A673 (cell line): Measurements from ENCODE around the gene PHF20. TPM values are rescaled to one million over a fixed set of nuclear protein-coding genes. Genes with fewer than 3 reads are reported as not detected.

Experiments used
- BruUV-seq: library from RNA; stranded (reverse); fragments of 400-500 nt; replicated peaks from 2 replicates; lab custom pipeline; 2021; lab: Mats Ljungman, UMichigan
- CTCF ChIA-PET: fragments of 300-600 bp; sonication (Branson Sonifier 250); formaldehyde crosslinking; loops from one replicate; lab custom pipeline; 2022; ENCODE audit warnings: antibody characterized with exemption; lab: Charles Lee
- POLR2A ChIA-PET: fragments of 300-600 bp; sonication (Branson Sonifier 250); formaldehyde crosslinking; loops from one replicate; lab custom pipeline; 2022; ENCODE audit warnings: antibody characterized with exemption; ENCODE audit not compliant: low non-redundant PET; lab: Charles Lee
- DNase-seq: peaks from one replicate; pipeline ENCODE4 v3.0.0-alpha.2; 2015; ENCODE audit warnings: low spot score
- H3K27ac ChIP-seq: fragments of 200-600 bp; sonication (generic); 2 replicates; pipeline ENCODE4 v1.5.1; 2016; ENCODE audit warnings: mixed run types, low read depth, mild to moderate bottlenecking, mixed read lengths, antibody characterized with exemption, low read length; ENCODE audit not compliant: poor library complexity, severe bottlenecking
- H3K27me3 ChIP-seq: fragments of 200-600 bp; sonication (generic); replicated peaks from 2 replicates; pipeline ENCODE4 v1.6.1; 2017; ENCODE audit warnings: mixed run types, low read depth, mild to moderate bottlenecking, mixed read lengths, antibody characterized with exemption, low read length; ENCODE audit not compliant: insufficient read depth, poor library complexity
- H3K36me3 ChIP-seq: fragments of 200-600 bp; sonication (generic); 2 replicates; pipeline ENCODE4 v1.6.1; 2016; ENCODE audit warnings: mixed run types, mild to moderate bottlenecking, mixed read lengths, antibody characterized with exemption, low read length; ENCODE audit not compliant: insufficient read depth, poor library complexity, severe bottlenecking
- H3K4me1 ChIP-seq: fragments of 200-600 bp; sonication (generic); 2 replicates; pipeline ENCODE4 v1.6.1; 2017; ENCODE audit warnings: mixed run types, mild to moderate bottlenecking, mixed read lengths, antibody characterized with exemption, low read length; ENCODE audit not compliant: insufficient read depth, poor library complexity, severe bottlenecking
- H3K4me3 ChIP-seq: fragments of 200-600 bp; sonication (generic); 2 replicates; pipeline ENCODE4 v1.5.1; 2016; ENCODE audit warnings: low read depth, mixed run types, mild to moderate bottlenecking, mixed read lengths, low read length; ENCODE audit not compliant: poor library complexity, severe bottlenecking
- H3K9me3 ChIP-seq: fragments of 200-600 bp; sonication (generic); 2 replicates; pipeline ENCODE4 v1.6.1; 2016; ENCODE audit warnings: mixed run types, low read depth, mild to moderate bottlenecking, mixed read lengths, antibody characterized with exemption, low read length; ENCODE audit not compliant: poor library complexity, severe bottlenecking
- CTCF ChIP-seq: fragments of 300-800, 200-600 bp; sonication (generic); conservative IDR thresholded peaks from 2 replicates; pipeline ENCODE4 v1.5.1; 2017; ENCODE audit warnings: low read depth, mild to moderate bottlenecking, antibody characterized with exemption, low read length, moderate library complexity, mixed read lengths
- EZH2 ChIP-seq: fragments of 200-600 bp; sonication (generic); IDR thresholded peaks from 2 replicates; pipeline ENCODE4 v1.6.1; 2017; ENCODE audit warnings: borderline replicate concordance, low read depth, mild to moderate bottlenecking, mixed read lengths, antibody characterized with exemption, low read length; ENCODE audit not compliant: poor library complexity, severe bottlenecking
- intact Hi-C: fragments of 100-400 bp; cut with micrococcal nuclease; formaldehyde crosslinking; loops from one replicate; pipeline ENCODE4 v1.10.0; 2022; ENCODE audit not compliant: unreplicated experiment
- total RNA-seq: library from RNA; stranded (reverse); gene quantifications from 2 replicates; pipeline ENCODE4 v1.2.3, GENCODE V29; 2021

PHF20 gene
- total RNA-seq, 1 experiment from 2014 or later = 43.0 TPM

DNA sequence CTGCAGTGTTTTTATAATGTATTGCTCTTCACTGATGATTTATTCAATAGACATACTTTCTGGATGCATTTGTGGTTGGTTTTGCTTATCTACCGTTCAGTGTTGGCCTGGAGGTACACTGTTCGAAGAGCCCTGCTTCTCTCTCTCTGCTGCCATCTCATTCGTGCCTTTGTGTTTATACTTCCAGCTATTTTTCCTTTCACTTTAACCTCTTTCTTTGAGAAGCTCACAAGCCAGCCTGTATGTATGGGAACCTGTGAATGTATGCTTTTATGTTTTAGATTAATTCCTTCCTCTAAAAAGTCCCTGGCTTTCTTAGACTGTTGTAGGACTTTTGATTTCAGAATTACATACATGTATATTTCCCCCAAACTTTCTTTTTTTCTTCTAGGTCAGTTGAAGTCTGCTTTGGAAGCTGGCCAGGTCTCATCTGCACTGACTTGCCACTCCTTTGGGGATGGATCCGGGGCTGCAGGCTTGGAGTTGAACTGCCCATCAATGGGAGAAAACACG, 99.5 kb downstream of the PHF20 start:
- ChIA-PET CTCF (interaction anchor here (0.6 kb wide), 2 partner anchors 14 to 263 kb away, joined by 3 to 6 read pairs; no protein-coding TSS in a partner anchor), POLR2A (no interaction called here)
- intact Hi-C loops = no loop called here
- no peaks in the 10 kb centered on the region for H3K9me3 ChIP-seq
- H3K27me3 ChIP-seq = no peaks in the 10 kb centered on the region
- peaks cover 17% of the 10 kb centered on the region for H3K4me1 ChIP-seq
- peak overlapping the region; percentile 12 for H3K4me3 ChIP-seq
- no TSS peak for BruUV-seq
- peak overlapping the region; percentile 76 for H3K27ac ChIP-seq
- no peak for TF ChIP-seq CTCF
- TF ChIP-seq EZH2 = no peak
- no peaks in the 10 kb centered on the region for H3K36me3 ChIP-seq
- DNase-seq = peak; percentile 54

DNA sequence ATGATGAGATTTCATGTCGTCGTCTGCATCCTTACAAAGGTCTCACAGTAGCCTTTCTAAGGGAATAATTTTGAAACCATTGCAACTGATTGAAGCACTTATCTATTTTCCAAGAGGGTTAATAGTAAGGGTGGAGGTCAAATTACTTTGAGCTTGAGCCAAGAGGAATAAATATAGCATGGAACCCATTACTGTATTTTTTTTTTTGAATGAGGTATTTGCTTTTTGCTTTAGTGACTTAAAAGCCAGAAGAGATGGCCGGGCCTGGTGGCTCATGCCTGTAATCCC, 104.2 kb downstream of the PHF20 start:
- BruUV-seq = TSS peak; percentile 77
- Histone ChIP-seq H3K9me3 (no peaks in the 10 kb centered on the region), H3K27ac (peak overlapping the region; percentile 93), H3K27me3 (no peaks in the 10 kb centered on the region), H3K4me3 (peak overlapping the region; percentile 6), H3K4me1 (peaks cover 20% of the 10 kb centered on the region), H3K36me3 (no peaks in the 10 kb centered on the region)
- POLR2A ChIA-PET = interaction anchor here (0.5 to 1.8 kb wide), 2 partner anchors 134 to 139 kb away, joined by 7 to 8 read pairs; partner anchors contain the start of gene RBM39
- intact Hi-C loops = no loop called here
- no peak for DNase-seq
- CTCF ChIA-PET = no interaction called here
- TF ChIP-seq CTCF = no peak
- no peak for TF ChIP-seq EZH2

DNA sequence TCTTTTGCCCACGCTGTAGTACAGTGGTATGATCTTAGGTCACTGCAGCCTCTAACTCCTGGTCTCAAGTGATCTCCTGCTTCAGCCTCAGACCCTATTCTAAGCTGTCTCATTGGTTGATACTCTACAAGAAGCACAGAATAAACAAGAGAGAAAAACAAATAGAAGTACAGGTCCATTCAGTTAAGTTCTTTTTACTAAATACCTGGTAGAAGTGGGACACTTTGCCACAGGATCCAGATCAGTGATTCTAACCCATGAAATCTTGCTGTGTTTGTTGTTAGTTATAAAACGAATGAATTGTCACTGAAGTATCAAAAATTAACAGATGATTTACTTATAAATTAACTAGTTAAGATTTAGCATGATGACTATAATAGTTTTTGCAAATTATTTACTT, 105.8 kb downstream of the PHF20 start:
- POLR2A ChIA-PET = no interaction called here
- H3K27me3 ChIP-seq = no peaks in the 10 kb centered on the region

More for the DNA sequence above, 105.8 kb downstream of the PHF20 start:
- Histone ChIP-seq H3K27ac (no peak overlapping the region), H3K4me1 (peaks cover 20% of the 10 kb centered on the region), H3K4me3 (no peak overlapping the region), H3K36me3 (no peaks in the 10 kb centered on the region), H3K9me3 (no peaks in the 10 kb centered on the region)
- DNase-seq = no peak
- no TSS peak for BruUV-seq
- CTCF ChIA-PET = interaction anchor here (0.7 kb wide), 1 partner anchor 192 kb away, joined by 5 read pairs; no protein-coding TSS in a partner anchor
- intact Hi-C loops = no loop called here
- TF ChIP-seq CTCF = no peak
- TF ChIP-seq EZH2 = no peak
